MM.1S (cell line): ENCODE results near the gene EVI5.

Experiments used
- EZH2phosphoT487 ChIP-seq: fragments of 300-600 bp; sonication (generic); IDR thresholded peaks from 2 replicates; pipeline ENCODE4 v1.6.1; 2018; ENCODE audit warnings: antibody characterized with exemption, low read length
- TF ChIP-seq, protein P1 (sequence below): fragments of 300-600 bp; sonication (generic); IDR thresholded peaks from 2 replicates; pipeline ENCODE4 v1.5.1; 2016; ENCODE audit warnings: antibody characterized with exemption, low read length, mixed read lengths

DNA sequence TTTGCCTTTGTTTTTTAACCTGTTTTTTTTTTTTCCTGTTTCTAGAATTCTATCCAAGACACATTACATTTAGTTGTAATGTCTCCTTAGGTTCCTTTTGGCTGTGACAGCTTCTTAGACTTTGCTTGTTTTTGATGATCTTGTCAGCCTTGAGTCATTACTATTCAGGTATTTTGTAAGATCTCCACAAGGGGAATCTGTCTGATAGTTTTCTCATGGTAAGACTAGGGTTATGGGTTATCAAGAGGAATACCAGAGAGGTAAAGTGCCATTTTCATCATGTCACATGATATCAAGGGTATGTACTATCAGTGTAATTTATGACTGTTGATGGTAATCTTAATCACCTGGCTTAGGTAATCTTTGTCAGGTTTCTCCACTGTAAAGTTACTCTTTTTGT is 199.1 kb downstream of the EVI5 start:
- TF ChIP-seq, protein P1, sequence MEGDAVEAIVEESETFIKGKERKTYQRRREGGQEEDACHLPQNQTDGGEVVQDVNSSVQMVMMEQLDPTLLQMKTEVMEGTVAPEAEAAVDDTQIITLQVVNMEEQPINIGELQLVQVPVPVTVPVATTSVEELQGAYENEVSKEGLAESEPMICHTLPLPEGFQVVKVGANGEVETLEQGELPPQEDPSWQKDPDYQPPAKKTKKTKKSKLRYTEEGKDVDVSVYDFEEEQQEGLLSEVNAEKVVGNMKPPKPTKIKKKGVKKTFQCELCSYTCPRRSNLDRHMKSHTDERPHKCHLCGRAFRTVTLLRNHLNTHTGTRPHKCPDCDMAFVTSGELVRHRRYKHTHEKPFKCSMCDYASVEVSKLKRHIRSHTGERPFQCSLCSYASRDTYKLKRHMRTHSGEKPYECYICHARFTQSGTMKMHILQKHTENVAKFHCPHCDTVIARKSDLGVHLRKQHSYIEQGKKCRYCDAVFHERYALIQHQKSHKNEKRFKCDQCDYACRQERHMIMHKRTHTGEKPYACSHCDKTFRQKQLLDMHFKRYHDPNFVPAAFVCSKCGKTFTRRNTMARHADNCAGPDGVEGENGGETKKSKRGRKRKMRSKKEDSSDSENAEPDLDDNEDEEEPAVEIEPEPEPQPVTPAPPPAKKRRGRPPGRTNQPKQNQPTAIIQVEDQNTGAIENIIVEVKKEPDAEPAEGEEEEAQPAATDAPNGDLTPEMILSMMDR: no peak
- TF ChIP-seq EZH2phosphoT487: no peak
